ENCODE data around the gene NFYA. TPM values are rescaled to one million over a fixed set of nuclear protein-coding genes. Genes with fewer than 3 reads are reported as not detected.

Gene NFYA
- total and polyA plus RNA-seq, 4 donors = 2.2 to 28.4 (median 10.1) TPM

DNA sequence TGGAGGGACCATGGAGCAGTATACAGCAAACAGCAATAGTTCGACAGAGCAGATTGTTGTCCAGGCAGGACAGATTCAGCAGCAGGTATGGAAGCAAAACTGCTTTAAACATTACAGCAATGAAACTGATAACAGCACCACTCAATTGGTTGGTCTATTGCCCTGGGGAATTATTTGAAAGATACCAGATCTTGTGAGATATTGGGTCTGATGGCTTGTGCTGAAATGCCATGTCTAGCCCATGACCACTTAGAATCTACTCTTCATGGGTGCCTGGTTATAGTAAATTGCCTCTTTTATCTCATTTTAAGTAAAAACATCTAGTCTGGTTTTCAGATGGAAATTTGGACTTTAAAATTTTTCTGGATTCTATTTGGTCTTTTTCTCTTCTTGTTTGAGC is 6.3 kb downstream of the NFYA start:
- no peak for TF ChIP-seq FOXA2 (IDR thresholded peaks at IDR 0.05)
- no peak for TF ChIP-seq ZBTB33 (IDR thresholded peaks at IDR 0.05)
- no peak for TF ChIP-seq JUND (IDR thresholded peaks at IDR 0.05)
- no peak for TF ChIP-seq NR2F2 (IDR thresholded peaks at IDR 0.05)
- TF ChIP-seq RXRA (IDR thresholded peaks at IDR 0.05) = no peak
- no peak for TF ChIP-seq YY1 (IDR thresholded peaks at IDR 0.05)
- TF ChIP-seq HNF4G (IDR thresholded peaks at IDR 0.05) = no peak
- TF ChIP-seq GABPA (IDR thresholded peaks at IDR 0.05 in 1 of 2, conservative IDR thresholded peaks at IDR 0.05 in 1 of 2) = no peak
- no peak for TF ChIP-seq HNF4A (conservative IDR thresholded peaks at IDR 0.05)
- TF ChIP-seq, protein P1, sequence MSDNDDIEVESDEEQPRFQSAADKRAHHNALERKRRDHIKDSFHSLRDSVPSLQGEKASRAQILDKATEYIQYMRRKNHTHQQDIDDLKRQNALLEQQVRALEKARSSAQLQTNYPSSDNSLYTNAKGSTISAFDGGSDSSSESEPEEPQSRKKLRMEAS (IDR thresholded peaks at IDR 0.05) = no peak
- no peak for TF ChIP-seq SP1 (IDR thresholded peaks at IDR 0.05)
- TF ChIP-seq, protein P2, sequence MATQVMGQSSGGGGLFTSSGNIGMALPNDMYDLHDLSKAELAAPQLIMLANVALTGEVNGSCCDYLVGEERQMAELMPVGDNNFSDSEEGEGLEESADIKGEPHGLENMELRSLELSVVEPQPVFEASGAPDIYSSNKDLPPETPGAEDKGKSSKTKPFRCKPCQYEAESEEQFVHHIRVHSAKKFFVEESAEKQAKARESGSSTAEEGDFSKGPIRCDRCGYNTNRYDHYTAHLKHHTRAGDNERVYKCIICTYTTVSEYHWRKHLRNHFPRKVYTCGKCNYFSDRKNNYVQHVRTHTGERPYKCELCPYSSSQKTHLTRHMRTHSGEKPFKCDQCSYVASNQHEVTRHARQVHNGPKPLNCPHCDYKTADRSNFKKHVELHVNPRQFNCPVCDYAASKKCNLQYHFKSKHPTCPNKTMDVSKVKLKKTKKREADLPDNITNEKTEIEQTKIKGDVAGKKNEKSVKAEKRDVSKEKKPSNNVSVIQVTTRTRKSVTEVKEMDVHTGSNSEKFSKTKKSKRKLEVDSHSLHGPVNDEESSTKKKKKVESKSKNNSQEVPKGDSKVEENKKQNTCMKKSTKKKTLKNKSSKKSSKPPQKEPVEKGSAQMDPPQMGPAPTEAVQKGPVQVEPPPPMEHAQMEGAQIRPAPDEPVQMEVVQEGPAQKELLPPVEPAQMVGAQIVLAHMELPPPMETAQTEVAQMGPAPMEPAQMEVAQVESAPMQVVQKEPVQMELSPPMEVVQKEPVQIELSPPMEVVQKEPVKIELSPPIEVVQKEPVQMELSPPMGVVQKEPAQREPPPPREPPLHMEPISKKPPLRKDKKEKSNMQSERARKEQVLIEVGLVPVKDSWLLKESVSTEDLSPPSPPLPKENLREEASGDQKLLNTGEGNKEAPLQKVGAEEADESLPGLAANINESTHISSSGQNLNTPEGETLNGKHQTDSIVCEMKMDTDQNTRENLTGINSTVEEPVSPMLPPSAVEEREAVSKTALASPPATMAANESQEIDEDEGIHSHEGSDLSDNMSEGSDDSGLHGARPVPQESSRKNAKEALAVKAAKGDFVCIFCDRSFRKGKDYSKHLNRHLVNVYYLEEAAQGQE (IDR thresholded peaks at IDR 0.05) = no peak
- TF ChIP-seq FOXA1 (IDR thresholded peaks at IDR 0.05) = no peak
- TF ChIP-seq EGR1 (IDR thresholded peaks at IDR 0.05; ENCODE audit: low read depth in 2 of 2) = no peak
- no peak for TF ChIP-seq TAF1 (conservative IDR thresholded peaks at IDR 0.05)
- TF ChIP-seq, protein P3, sequence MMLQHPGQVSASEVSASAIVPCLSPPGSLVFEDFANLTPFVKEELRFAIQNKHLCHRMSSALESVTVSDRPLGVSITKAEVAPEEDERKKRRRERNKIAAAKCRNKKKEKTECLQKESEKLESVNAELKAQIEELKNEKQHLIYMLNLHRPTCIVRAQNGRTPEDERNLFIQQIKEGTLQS (IDR thresholded peaks at IDR 0.05) = no peak
- no peak for TF ChIP-seq RAD21 (IDR thresholded peaks at IDR 0.05)
- no peak overlapping the region for H3K4me3 ChIP-seq (ENCODE audit: low read depth in 1 of 3, low read length in 3 of 3)
- H3K9ac ChIP-seq (ENCODE audit: low read depth in 1 of 2, low read length in 2 of 2) = no peak overlapping the region
- no peaks in the 10 kb centered on the region for H3K27me3 ChIP-seq (ENCODE audit: control insufficient read depth in 4 of 4, insufficient read depth in 4 of 4, low read length in 3 of 4)
- DNase-seq (ENCODE audit: low spot score) = no peak
- H3K9me3 ChIP-seq (ENCODE audit: control insufficient read depth in 4 of 4, low read length in 3 of 4) = no peaks in the 10 kb centered on the region
- WGBS = 100% methylated on average over 1 of the region's 1 CpG
- H3K27ac ChIP-seq (ENCODE audit: low read depth in 1 of 2, low read length in 2 of 2) = no peak overlapping the region
- peaks cover 1 to 28% (median 24%) of the 10 kb centered on the region in 4 donors for H3K4me1 ChIP-seq (ENCODE audit: control insufficient read depth in 4 of 4, insufficient read depth in 4 of 4, low read length in 3 of 4)
- peaks cover 7 to 25% (median 13%) of the 10 kb centered on the region in 4 donors for H3K36me3 ChIP-seq (ENCODE audit: control insufficient read depth in 4 of 4, insufficient read depth in 3 of 4, low read depth in 1 of 4, low read length in 3 of 4)

GRCh38 chr6:41080621-41081020 is 7.8 kb downstream of the NFYA start:
- DNase-seq (ENCODE audit: low spot score) = no peak
- 84% methylated on average over 2 of the region's 2 CpGs for WGBS
- peaks cover 10 to 30% (median 18%) of the 10 kb centered on the region in 4 donors for H3K36me3 ChIP-seq (ENCODE audit: control insufficient read depth in 4 of 4, insufficient read depth in 3 of 4, low read depth in 1 of 4, low read length in 3 of 4)
- H3K4me3 ChIP-seq (ENCODE audit: low read depth in 1 of 3, low read length in 3 of 3) = no peak overlapping the region
- peaks cover 1 to 13% (median 10%) of the 10 kb centered on the region in 4 donors for H3K4me1 ChIP-seq (ENCODE audit: control insufficient read depth in 4 of 4, insufficient read depth in 4 of 4, low read length in 3 of 4)
- no peaks in the 10 kb centered on the region for H3K27me3 ChIP-seq (ENCODE audit: control insufficient read depth in 4 of 4, insufficient read depth in 4 of 4, low read length in 3 of 4)
- no peak overlapping the region for H3K27ac ChIP-seq (ENCODE audit: low read depth in 1 of 2, low read length in 2 of 2)
- no peak overlapping the region for H3K9ac ChIP-seq (ENCODE audit: low read depth in 1 of 2, low read length in 2 of 2)
- H3K9me3 ChIP-seq (ENCODE audit: control insufficient read depth in 4 of 4, low read length in 3 of 4) = no peaks in the 10 kb centered on the region
- TF ChIP-seq TAF1 (conservative IDR thresholded peaks at IDR 0.05) (no peak), NR2F2 (IDR thresholded peaks at IDR 0.05) (no peak), GABPA (IDR thresholded peaks at IDR 0.05 in 1 of 2, conservative IDR thresholded peaks at IDR 0.05 in 1 of 2) (no peak), EGR1 (IDR thresholded peaks at IDR 0.05; ENCODE audit: low read depth in 2 of 2) (no peak), SP1 (IDR thresholded peaks at IDR 0.05) (no peak), ZBTB33 (IDR thresholded peaks at IDR 0.05) (no peak)
- TF ChIP-seq, protein P1 (IDR thresholded peaks at IDR 0.05) = no peak
- TF ChIP-seq, protein P2 (IDR thresholded peaks at IDR 0.05) = no peak
- TF ChIP-seq, protein P3 (IDR thresholded peaks at IDR 0.05) = no peak
